ENCODE measurements around the gene UNC93B1.
A peak's percentile ranks its signal among the peaks of the same experiment; 100 is the strongest.
"Not testable (repeated sequence)": the region's sequence is repeated elsewhere in the genome, so short reads cannot be mapped to it uniquely, and the experiment has no call there.

UNC93B1 gene

DNA sequence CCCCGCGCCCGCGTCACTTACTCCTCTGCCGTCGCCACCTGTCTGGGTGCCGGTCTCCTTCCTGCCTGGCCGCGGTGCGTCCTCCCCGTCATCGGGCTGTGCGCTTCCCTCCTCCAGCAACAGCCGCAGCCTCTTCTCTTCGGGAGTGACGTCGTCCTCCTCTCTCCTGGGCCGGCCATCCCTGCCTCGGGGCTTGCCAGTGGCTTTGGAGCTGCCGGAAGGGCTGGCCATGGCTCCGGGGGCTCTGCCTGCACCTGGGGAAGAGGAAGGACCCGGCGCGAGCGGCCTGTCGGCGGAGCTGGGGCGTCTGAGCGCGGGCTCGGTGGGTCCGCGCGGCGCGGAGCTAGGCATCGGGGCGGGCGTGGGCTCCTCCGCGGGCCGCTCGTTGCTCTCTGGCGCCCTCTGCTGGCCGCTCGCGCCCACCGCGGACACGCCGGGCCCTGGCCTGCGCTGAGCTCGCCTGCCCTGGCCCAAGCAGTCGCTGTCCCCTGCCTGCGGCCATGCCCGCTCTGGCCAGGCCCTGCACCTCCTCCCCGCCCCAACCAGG is 48.4 kb downstream of the UNC93B1 start:
- DNase-seq (ENCODE audit: extremely low spot score, insufficient read length, low read depth), result peak; percentile 33
- FAIRE-seq, result not testable (repeated sequence)

DNA sequence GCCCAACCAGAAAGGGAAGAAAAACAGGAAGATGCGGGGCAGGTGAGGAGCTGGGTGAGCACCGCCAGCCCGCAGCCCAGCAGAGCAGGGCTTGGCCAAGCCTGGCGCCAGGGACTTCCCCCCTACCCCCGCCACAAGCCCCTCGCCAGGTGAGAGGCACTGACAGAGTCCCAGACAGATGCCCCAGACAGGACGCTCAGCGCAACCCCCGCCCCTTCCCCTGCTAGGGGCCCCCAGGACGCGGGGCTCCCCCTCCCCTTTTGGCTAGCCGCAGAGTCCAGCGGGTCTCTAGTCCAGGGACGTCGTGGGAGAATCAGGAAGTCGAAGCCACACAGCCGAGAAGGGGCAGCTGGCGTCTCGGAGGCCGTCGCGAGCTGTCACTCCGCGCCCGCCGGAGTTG is 48.9 kb downstream of the UNC93B1 start:
- DNase-seq (ENCODE audit: extremely low spot score, insufficient read length, low read depth); FAIRE-seq: not testable (repeated sequence)

DNA sequence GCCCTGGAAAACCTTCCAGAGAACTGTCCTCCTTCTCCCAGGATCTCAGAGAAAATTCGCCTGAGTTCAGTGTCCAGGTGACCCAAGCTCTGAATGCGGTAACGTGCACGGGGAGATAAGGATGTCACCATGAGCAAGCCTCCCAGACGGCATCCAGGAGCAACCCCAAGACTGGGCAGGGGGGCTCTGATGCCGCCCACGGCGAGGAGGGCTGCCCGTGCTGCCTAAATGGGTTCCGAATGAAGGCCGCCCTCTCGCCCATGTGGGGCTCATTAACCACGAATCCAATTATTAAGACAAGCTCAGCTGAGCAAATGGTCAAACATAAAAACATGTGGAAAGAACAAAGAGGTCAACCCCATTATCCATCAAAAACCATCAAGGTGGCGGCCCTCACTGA is 49.6 kb downstream of the UNC93B1 start:
- not testable (repeated sequence) for FAIRE-seq; DNase-seq (ENCODE audit: extremely low spot score, insufficient read length, low read depth)

DNA sequence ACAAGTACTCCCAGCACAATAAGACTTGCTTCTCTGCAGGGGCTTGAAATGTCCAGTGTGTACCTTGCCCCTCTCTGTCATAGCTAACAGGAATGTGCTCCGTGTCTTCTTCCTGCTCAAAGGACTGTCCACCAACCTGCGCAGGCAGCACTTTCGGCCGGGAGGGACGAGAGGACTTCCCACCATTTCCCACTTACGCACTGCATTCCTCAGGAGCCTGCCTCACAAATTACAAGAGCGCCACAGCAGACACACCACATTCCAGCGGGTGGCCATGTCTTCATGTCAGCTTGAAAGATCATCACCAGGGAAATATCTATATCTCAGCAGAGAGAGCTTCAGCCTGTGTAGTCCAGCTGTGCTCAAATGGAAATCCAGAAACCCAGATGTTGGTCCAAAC is 53.2 kb downstream of the UNC93B1 start:
- not testable (repeated sequence) for FAIRE-seq; DNase-seq (ENCODE audit: extremely low spot score, insufficient read length, low read depth)

DNA sequence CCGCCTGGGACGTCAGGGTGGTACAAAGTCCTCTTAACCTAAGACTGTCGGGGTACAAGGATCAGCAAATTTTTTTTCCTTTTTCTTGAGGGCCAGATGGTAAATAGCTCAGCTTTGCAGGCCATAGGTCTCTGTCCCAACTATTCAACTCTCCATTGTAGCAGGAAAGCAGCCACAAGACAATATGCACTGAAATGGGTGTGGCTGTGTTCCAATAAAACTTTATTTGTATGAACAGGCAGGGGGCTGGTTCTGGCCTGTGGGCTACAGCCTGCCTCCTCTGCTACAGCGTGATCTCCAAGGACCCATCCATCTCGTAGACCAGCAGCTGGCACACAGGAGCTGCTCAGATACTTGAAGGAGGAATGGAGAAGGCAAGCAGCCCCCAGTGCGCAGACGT is 56.1 kb downstream of the UNC93B1 start:
- not testable (repeated sequence) for FAIRE-seq; DNase-seq (ENCODE audit: extremely low spot score, insufficient read length, low read depth)

DNA sequence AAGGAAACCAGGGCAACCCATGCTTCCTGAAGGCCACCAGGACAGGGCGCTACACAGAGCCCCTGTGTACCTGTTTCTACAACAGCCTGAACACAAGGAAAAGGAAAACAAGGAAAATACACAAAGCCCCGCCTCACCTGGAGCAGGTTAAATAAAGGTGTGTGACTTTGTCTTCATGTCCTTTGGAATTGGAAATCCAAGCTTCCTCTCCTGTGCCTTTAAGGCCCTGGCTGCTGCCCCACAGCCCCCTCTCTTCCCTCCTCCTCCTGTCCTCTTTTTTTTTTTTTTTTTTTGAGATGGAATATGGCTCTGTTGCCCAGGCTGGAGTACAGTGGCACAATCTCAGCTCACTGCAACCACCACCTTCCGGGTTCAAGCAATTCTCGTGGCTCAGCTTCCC is 57.5 kb downstream of the UNC93B1 start:
- not testable (repeated sequence) for FAIRE-seq; DNase-seq (ENCODE audit: extremely low spot score, insufficient read length, low read depth)

DNA sequence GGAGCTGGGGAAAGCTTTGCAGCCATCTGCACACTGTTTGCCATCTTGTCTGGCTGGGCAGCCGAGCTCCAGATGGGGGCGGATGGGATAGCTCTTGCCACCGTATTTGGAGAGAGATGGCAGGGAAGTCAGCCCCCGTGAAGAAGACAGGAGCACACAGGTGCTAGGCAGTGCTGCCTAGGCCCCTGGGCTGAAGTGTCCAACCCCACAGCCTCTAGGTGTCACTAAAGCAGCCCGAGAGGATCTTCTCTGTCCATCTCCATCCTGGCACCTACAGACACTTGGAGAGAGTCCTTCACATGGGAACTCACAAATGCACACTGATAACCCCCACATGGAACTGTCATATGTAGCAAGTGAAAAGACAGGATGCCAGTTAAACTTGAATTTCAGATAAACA is 60.5 kb downstream of the UNC93B1 start:
- FAIRE-seq; DNase-seq (ENCODE audit: extremely low spot score, insufficient read length, low read depth): not testable (repeated sequence)

Measured in GM18507 (cell line).